BJ (cell line): ENCODE results near the gene PYHIN1. TPM values are rescaled to one million over a fixed set of nuclear protein-coding genes. Genes with fewer than 3 reads are reported as not detected.

Experiments
- CTCF ChIA-PET: fragments of 350-600 bp; formaldehyde crosslinking; extraction: SDS; loops from one replicate; lab custom pipeline; 2021; ENCODE audit warnings: antibody characterized with exemption, inconsistent platforms; lab: Yijun Ruan, JAX
- POLR2A ChIA-PET: fragments of 300-600 bp; sonication (Branson Sonifier 250); formaldehyde crosslinking; extraction: SDS; loops from one replicate; lab custom pipeline; 2021; ENCODE audit warnings: antibody characterized with exemption; lab: Charles Lee
- DNase-seq: peaks from one replicate; pipeline ENCODE4 v3.0.0-alpha.2; 2011; ENCODE audit warnings: low read depth
- H3K27me3 ChIP-seq: 2 replicates; pipeline ENCODE4 v1.6.0; 2011; ENCODE audit warnings: low read length; ENCODE audit not compliant: control insufficient read depth, insufficient read depth
- H3K36me3 ChIP-seq: 2 replicates; pipeline ENCODE4 v1.5.1; 2011; ENCODE audit warnings: low read length; ENCODE audit not compliant: control insufficient read depth, insufficient read depth
- H3K4me3 ChIP-seq: 2 replicates; pipeline ENCODE4 v1.5.1; 2011; ENCODE audit warnings: low read depth, mild to moderate bottlenecking, control low read depth, low read length
- CTCF ChIP-seq: IDR thresholded peaks from 2 replicates; pipeline ENCODE4 v1.5.1; 2011; ENCODE audit warnings: low read depth, mild to moderate bottlenecking, control low read depth, inconsistent platforms, low read length, moderate library complexity; ENCODE audit not compliant: insufficient read depth
- polyA plus RNA-seq: library from polyadenylated mRNA; depleted of rRNA; stranded (reverse); fragments of >200 nt; gene quantifications from 2 replicates; pipeline ENCODE4 v1.2.3, GENCODE V29; 2011; rRNA removed

The PYHIN1 gene
- polyA plus RNA-seq, 1 experiment: not detected

GRCh38 chr1:159025043-159025442 lies 93.7 kb downstream of the PYHIN1 start:
- H3K27me3 ChIP-seq: no peaks in the 10 kb centered on the region
- DNase-seq: no peak
- H3K36me3 ChIP-seq: peaks cover 6% of the 10 kb centered on the region; the same call in 1 of the 2 replicates
- H3K4me3 ChIP-seq: no peak overlapping the region
- ChIA-PET CTCF (no interaction called here), POLR2A (no interaction called here)
- no peak for TF ChIP-seq CTCF

Other genes with a start within 250 kb of the PYHIN1 start
- gene SPTA1, start 244.8 kb upstream of the PYHIN1 start, polyA plus RNA-seq: not detected in 2 replicates
- not detected in 2 replicates for gene OR6K2, start 230.9 kb upstream of the PYHIN1 start, polyA plus RNA-seq
- not detected in 2 replicates for gene OR6K3, start 210.8 kb upstream of the PYHIN1 start, polyA plus RNA-seq
- gene OR6K6, start 176.8 kb upstream of the PYHIN1 start, polyA plus RNA-seq: not detected in 2 replicates
- gene OR6N1, start 159.4 kb upstream of the PYHIN1 start, polyA plus RNA-seq: not detected in 2 replicates
- gene OR6N2, start 150.3 kb upstream of the PYHIN1 start, polyA plus RNA-seq: not detected in 2 replicates
- not detected in 2 replicates for gene MNDA, start 100.2 kb upstream of the PYHIN1 start, polyA plus RNA-seq
- gene IFI16, start 78.4 kb downstream of the PYHIN1 start, polyA plus RNA-seq: 81.8 and 129 TPM in 2 replicates
- gene AIM2, start 145.2 kb downstream of the PYHIN1 start, polyA plus RNA-seq: 0.11 TPM in 1 of 2 replicates, not detected in the other
- 0.07 TPM in 1 of 2 replicates, not detected in the other for gene CADM3, start 240.1 kb downstream of the PYHIN1 start, polyA plus RNA-seq